HG03135 (cell line): ENCODE measurements around the gene DNAJC12.
A peak's percentile ranks its signal among the peaks of the same experiment; 100 is the strongest.
"Not testable (repeated sequence)": the region's sequence is repeated elsewhere in the genome, so short reads cannot be mapped to it uniquely, and the experiment has no call there.

ENCODE experiments used
- ATAC-seq: cut with Tn5 transposase; IDR thresholded peaks from one replicate; pipeline ENCODE4 v1.9.1; 2021; ENCODE audit warnings: mild to moderate bottlenecking, moderate library complexity; ENCODE audit not compliant: unreplicated experiment

The DNAJC12 gene

GRCh38 chr10:67837541-67838314 is at the start of gene DNAJC12:
TSS of gene DNAJC12 (minus strand) at chr10:67838188. CDS start at chr10:67838011, 177 bp downstream.
- no peak for ATAC-seq

- peak; percentile 61 for ATAC-seq
Measured at GRCh38 chr10:67884842-67885670, 47.1 kb upstream of the DNAJC12 start.

- ATAC-seq: peak; percentile 82
Measured at GRCh38 chr10:67884313-67884841, 46.4 kb upstream of the DNAJC12 start, which contains the start of gene SIRT1. TSS of gene SIRT1 (plus strand) at chr10:67884656. CDS start at chr10:67884722, 66 bp downstream.

- ATAC-seq: no peak
Measured at GRCh38 chr10:67883710-67884312, 45.8 kb upstream of the DNAJC12 start.

GRCh38 chr10:67878133-67878532 is 40.1 kb upstream of the DNAJC12 start:
- no peak for ATAC-seq

GRCh38 chr10:67877421-67877820 is 39.4 kb upstream of the DNAJC12 start:
- ATAC-seq: not testable (repeated sequence)

- no peak for ATAC-seq
Measured at GRCh38 chr10:67875340-67876238, 37.6 kb upstream of the DNAJC12 start.

- no peak for ATAC-seq
Measured at GRCh38 chr10:67869996-67870395, 32.0 kb upstream of the DNAJC12 start.

- ATAC-seq: no peak
Measured at GRCh38 chr10:67868132-67868531, 30.1 kb upstream of the DNAJC12 start.

GRCh38 chr10:67864607-67865371 is 26.8 kb upstream of the DNAJC12 start:
- ATAC-seq: no peak

- ATAC-seq: no peak
Measured at GRCh38 chr10:67863094-67863493, 25.1 kb upstream of the DNAJC12 start.

GRCh38 chr10:67861750-67862432 is 23.9 kb upstream of the DNAJC12 start:
- no peak for ATAC-seq

- ATAC-seq: no peak
Measured at GRCh38 chr10:67858971-67859370, 21.0 kb upstream of the DNAJC12 start.

- ATAC-seq: no peak
Measured at GRCh38 chr10:67853512-67853911, 15.5 kb upstream of the DNAJC12 start.

- no peak for ATAC-seq
Measured at GRCh38 chr10:67852761-67853160, 14.8 kb upstream of the DNAJC12 start.

GRCh38 chr10:67851186-67851585 is 13.2 kb upstream of the DNAJC12 start:
- no peak for ATAC-seq

GRCh38 chr10:67849331-67850011 is 11.5 kb upstream of the DNAJC12 start:
- ATAC-seq: peak; percentile 95

- ATAC-seq: no peak
Measured at GRCh38 chr10:67843284-67843683, 5.3 kb upstream of the DNAJC12 start.
